Measurements from ENCODE around the gene TP73.

TP73 gene

GRCh38 chr1:3653286-3653618, 936 bp downstream of the TP73 start:
- DNase-seq, result no peak

DNA sequence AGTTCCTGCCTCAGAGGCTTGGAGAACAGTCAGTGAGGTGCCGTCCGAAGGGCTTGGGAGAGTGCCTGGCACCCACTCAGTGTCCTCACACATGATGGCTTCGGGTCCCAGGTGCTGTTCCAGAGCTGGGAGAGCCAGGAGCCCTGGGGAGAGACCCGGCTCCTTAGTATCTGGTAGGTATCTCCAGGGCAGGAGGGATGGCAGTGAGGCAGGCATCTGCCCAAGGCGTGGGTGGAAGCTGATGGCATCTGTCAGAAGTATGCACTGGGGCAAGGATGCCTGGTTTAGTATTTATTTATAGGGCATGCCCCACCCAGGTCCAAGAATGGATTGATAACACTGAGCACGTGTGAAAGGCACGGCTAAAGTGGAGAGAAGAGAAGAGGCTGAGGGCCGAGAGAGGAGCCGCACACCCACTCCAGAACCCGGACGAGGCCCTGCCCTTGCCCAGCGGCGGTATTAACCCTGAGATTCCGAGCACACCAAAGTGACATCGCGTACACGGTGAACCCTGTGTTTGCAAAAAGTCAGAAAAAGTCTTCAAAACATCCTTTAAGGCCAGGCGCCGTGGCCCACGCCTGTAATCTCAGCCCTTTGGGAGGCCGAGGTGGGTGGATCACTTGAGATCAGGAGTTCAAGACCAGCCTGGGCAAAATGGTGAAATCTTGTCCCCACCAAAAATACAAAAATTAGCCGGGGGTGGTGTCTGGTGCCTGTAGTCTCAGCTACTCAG, 2.4 kb downstream of the TP73 start:
- DNase-seq, result no peak

GRCh38 chr1:3656450-3657095, 4.3 kb downstream of the TP73 start:
- DNase-seq, result no peak

- DNase-seq, result no peak
Observed at GRCh38 chr1:3657096-3657475, 4.8 kb downstream of the TP73 start.

GRCh38 chr1:3657578-3658230, 5.4 kb downstream of the TP73 start:
- no peak for DNase-seq

DNA sequence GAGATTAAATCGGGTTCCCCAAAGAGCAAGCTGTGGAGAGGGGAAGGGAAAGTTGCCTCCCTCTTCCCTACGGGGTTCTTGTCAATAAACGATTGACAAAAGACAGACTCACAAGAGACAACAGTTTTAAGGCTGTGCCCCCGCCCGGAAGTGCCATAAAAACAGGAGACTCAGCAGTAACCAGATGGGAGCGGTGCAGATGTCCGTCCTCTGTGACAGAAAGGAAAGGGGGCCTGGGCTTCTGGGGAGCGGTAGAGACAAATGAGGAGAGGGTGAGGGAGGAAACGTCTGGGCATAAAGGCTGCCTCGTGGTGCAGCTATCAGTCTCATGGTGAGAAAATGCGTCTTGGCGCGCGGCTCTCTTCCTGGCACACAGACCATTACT, 5.9 kb downstream of the TP73 start:
- no peak for DNase-seq

DNA sequence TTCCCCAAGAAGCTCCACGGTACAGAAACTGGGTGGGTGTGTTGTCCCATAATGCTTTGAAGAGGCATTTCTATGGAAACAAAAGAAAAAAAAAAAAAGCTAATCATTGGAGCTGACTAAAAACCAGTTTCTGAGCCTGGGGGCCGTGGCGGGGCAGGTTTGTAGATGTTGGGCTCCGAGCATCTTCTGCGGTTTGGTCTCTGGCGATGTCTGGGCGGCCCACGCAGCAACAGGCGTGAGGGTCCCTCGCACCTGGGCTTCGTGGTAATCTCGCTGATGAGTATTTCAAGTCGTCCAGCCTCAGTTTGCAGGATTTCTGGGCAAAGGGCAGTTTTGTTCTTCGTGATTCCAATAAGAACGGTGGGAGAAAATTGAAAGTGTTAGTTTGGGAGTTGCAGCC, 6.8 kb downstream of the TP73 start:
- DNase-seq, result no peak

- DNase-seq, result no peak
Observed at GRCh38 chr1:3660704-3661103, 8.4 kb downstream of the TP73 start.

- DNase-seq, result no peak
Observed at GRCh38 chr1:3661631-3662030, 9.3 kb downstream of the TP73 start.

- DNase-seq, result no peak
Observed at GRCh38 chr1:3662080-3662671, 9.9 kb downstream of the TP73 start.

DNA sequence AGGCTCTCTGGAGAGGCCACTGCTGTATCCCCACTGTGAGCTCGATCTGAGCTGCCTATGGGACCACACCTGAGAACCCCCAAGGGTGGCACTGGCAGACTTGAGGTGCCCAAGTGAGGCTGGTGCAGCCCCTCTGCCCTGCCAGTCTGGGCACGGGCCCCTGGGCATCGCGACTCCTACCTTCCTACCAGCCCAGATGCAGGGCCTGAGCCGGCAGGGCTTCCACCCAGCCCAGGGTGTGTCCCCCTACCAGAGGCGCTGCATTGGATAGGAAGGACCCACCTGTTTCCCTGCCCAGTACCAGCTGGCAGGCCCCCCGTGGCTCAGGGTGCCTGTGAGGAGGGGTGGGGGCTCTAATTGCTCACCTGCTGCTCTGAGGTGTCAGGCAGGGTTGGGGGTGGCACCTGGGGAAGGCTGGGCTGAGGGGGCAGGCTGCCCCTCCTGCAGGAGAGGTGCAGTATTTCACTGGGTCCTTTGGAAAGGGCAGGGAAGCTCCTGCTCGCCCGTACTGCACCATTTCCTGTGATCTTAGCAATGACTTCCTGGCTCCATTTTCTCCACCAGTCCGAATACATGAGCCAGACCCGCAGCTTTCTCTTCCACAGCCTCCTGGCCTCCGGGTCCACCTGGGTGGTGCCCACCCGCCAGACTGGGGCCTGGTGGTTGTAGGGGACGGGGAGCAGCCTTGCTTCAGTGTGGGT, 11.8 kb downstream of the TP73 start:
- no peak for DNase-seq

DNA sequence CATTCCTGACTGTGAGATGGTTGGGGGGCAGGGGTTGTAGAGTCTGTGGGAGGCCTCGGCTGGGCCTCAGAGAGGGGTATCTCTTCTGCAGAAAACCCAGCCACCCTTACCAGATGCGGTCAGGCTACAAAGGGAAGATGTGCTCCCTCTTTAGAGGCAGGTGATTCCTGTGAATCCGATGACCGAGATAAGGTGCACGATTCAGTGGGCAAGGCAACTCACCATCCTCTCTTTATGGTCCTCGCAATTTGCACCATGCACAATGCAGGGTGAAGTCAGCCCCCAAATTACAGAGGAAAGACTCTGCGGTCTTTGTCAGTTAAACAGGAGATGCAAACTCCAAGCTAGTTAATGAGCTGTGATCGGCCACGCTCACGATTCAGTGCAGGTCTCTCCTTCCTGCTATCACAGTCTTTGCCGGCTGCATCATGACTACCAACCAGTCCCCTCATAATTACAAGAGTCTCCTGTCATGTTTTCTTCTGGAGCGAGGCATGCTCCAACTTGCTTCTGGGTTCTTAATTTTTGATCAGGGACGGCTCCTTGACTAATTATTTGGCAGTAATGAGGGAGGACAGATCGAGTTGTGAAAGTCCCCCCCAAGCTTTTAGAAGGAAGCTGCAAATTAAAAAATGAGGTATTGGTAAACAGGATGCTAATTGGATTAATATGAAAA, 12.5 kb downstream of the TP73 start:
- no peak for DNase-seq

DNA sequence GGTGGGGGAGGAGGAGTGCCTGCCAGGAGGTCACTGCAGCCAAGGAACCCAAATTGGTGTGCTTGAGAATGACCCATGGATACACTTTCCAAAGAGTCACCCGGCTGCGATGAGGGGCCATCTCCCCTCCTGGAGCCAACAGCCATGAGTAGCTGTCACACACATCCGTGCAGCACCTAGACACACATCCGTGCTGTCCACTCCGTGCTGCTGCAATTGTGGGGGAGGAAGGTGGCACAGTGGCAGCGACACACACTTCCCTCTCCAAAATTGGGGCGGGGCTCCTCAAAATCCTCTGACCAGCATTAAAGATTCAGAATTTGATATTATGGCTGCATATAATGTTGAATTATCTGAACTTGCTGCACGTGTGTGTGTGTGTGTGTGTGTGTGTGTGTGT, 15.8 kb downstream of the TP73 start:
- no peak for DNase-seq

DNA sequence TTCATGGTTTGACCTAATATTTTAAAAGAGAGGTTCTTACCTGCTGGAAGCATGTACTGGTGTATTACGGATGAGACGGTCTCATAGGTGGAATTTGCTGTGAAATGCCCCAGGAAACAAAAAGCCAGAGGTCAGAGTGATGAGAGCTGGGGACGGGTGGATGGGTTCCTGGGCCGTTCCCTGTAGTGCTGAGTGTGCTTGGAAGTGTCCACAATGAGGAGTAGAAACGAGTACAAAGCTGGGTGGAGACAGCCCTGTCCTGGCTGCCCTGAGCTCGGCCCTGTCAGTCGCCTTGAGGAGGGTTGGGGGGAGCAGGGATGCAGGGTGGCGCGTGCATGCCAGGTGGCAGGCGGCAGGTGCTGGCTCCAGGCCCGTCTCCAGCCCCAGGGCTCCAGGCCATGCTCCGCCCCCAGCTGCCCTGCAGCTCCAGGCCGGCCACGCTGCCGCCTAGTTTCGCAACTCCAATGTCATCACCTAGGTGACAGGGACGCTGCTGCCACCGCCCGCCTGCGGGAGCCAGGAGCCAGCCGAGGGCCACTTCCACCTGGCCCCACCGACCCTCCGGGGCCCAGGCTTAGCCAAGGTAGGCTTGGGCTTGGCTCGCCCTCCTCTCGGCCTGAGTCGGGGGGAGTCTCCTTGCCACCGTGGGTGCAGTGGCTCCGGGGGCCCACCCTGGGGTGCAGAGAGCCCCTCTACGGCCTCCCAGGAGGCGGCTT, 16.4 kb downstream of the TP73 start:
- no peak for DNase-seq

- no peak for DNase-seq
Observed at GRCh38 chr1:3669421-3669821, 17.1 kb downstream of the TP73 start.

DNA sequence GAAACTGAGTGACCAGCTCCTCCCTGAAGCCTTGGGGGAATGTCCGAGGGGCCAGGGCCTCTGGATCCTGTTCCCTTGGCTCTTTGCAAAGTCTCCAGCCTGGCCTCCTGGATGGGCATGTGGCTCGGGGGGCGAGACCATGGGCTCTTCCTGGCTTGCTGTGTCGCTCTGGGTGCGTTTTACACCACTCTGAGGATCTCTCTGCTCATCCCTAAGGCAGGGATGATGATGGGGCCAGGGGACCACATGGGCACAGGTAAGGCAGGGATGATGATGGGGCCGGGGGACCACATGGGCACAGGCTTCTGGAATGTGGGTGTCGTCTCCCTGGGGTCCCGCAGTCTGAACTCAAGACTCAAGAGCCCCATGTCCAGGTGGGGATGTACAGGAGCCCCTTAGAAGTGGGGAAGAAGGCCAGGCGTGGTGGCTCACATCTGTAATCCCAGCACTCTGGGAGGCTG, 17.7 kb downstream of the TP73 start:
- no peak for DNase-seq

GRCh38 chr1:3670823-3671265, 18.5 kb downstream of the TP73 start:
- no peak for DNase-seq

DNA sequence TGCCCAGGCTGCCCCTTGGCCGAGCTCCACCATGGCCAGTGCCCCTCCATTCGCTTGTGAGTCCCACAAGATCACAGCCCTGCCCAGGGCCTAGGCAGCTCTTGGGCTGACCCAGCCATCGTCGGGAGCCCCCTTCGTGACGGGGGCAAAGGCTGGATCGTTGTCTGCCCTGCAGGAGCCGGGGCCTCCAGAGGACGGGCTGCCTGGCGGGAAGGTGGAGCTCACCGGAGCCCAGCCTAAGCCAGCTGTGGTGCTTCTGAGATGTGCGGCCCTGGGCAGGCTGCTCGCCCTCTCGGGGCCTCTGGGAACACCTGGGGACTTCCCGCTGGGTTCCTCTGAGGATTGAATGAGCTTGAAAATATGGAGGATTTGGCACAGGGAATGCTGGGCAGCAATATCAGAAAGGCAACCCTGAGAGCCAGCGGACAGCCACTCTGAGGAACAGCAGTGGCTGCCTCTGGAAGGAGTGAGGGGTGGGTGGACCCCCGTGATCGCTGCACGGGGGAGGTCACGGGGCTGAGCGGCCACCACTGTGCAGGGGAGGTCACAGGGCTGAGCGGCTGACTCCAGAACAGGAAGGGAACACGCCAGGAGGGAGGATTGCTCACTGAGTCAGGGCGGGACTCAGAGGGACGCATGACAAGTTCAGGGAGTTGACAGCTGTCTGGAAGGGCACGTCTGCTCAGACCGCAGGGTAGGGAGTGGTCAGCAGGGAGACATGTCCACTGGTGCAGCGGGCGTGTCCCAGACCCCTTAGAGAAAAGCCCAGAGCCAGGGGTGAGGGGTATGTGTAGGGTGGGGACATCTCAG, 19.3 kb downstream of the TP73 start:
- DNase-seq, result peak; percentile 17

DNA sequence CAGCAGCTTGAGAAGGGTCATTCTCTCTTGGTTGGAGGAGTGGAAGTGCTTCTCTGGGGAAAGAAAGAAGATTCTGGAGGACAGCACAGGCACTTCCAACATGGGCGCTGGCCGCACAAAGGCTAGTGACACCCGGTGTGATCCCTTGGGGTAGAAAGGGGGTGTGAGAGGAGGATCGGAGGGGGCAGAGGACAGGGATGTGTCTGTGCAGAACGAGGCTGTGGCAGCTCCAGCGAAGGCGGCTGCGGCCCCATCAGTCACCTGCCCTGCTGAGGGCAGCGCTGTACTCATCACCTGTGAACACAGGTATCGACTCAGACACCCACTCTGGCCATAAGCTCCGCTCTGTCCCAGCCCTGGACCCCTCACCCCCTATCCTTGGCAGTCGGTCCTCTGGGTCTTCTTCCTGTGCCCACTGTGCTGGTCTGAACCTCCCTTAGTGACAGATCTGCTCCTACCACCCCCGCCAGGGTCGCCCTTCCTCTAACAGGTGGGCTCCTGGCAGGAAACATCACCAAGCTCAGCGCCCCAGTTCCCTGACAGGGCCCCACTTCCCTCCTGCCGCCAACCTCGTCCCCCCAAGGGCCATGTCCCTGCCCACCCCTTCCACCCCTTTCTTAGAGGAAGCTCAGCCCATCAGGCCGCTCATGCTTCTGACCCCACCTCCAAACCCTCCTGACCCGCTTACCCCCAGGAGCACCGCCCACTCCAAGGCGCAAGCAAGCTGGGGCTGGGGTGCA, 20.1 kb downstream of the TP73 start:
- DNase-seq, result no peak

GRCh38 chr1:3672971-3673361, 20.6 kb downstream of the TP73 start:
- DNase-seq, result no peak

All from fibroblast of skin of back (primary cell).